ENCODE data around the gene SRSF4. TPM values are rescaled to one million over a fixed set of nuclear protein-coding genes. Genes with fewer than 3 reads are reported as not detected.

Gene SRSF4
- polyA plus RNA-seq, 1 donor from 2014 or later, result 59.7 TPM

- no peaks in the 10 kb centered on the region for H3K9me3 ChIP-seq (ENCODE audit: low read length)
Measured at GRCh38 chr1:29120367-29120766, 61.3 kb downstream of the SRSF4 start.

More at GRCh38 chr1:29120367-29120766, 61.3 kb downstream of the SRSF4 start:
- no peaks in the 10 kb centered on the region for H3F3A ChIP-seq (ENCODE audit: insufficient read depth, low read length, poor library complexity, severe bottlenecking)
- H2AFZ ChIP-seq (ENCODE audit: low read depth, low read length), result no peak overlapping the region
- no peaks in the 10 kb centered on the region for H3K79me2 ChIP-seq (replicated peaks; ENCODE audit: insufficient read depth, low read length)
- no peaks in the 10 kb centered on the region for H4K20me1 ChIP-seq (ENCODE audit: insufficient read depth)
- peaks cover 53% of the 10 kb centered on the region for H3K27me3 ChIP-seq (ENCODE audit: insufficient read depth, low read depth, low read length)
- H3K4me3 ChIP-seq (ENCODE audit: low read length), result no peak overlapping the region
- no peak overlapping the region for H3K9ac ChIP-seq (ENCODE audit: low read length)
- peaks cover 4% of the 10 kb centered on the region for H3K36me3 ChIP-seq (ENCODE audit: insufficient read depth, low read length)
- no peak overlapping the region for H3K27ac ChIP-seq (ENCODE audit: low read length)
- no peaks in the 10 kb centered on the region for H3K9me2 ChIP-seq (ENCODE audit: insufficient read depth, low read length)
- TF ChIP-seq CTCF (IDR thresholded peaks at IDR 0.05; ENCODE audit: poor library complexity, severe bottlenecking), result no peak
- no peak for TF ChIP-seq MXI1 (conservative IDR thresholded peaks at IDR 0.05; ENCODE audit: poor library complexity, severe bottlenecking)
- TF ChIP-seq RAD21 (conservative IDR thresholded peaks at IDR 0.05), result no peak
- TF ChIP-seq SMC3 (conservative IDR thresholded peaks at IDR 0.05; ENCODE audit: poor library complexity), result no peak
- TF ChIP-seq REST (IDR thresholded peaks at IDR 0.05; ENCODE audit: borderline replicate concordance), result no peak
- no peak for TF ChIP-seq EP300 (conservative IDR thresholded peaks at IDR 0.05; ENCODE audit: poor library complexity, severe bottlenecking)
- no peak for TF ChIP-seq POLR2AphosphoS5 (IDR thresholded peaks at IDR 0.05)
- TF ChIP-seq EZH2 (IDR thresholded peaks at IDR 0.05; ENCODE audit: borderline replicate concordance, insufficient read depth, low read length, poor library complexity, severe bottlenecking), result no peak
- no peak for TF ChIP-seq TAF1 (IDR thresholded peaks at IDR 0.05; ENCODE audit: low read depth)
- no peak overlapping the region for H3K4me2 ChIP-seq (ENCODE audit: low read length)
